SH-SY5Y (cell line): ENCODE data around the gene FBXW7.

ENCODE experiments used
- GATA2 ChIP-seq: IDR thresholded peaks from 2 replicates; pipeline ENCODE4 v1.6.1; 2011; ENCODE audit warnings: mild to moderate bottlenecking, low read depth, low read length
- GATA3 ChIP-seq: IDR thresholded peaks from 2 replicates; pipeline ENCODE4 v1.6.1; 2011; ENCODE audit warnings: low read depth, mild to moderate bottlenecking, low read length, moderate library complexity

The FBXW7 gene

DNA sequence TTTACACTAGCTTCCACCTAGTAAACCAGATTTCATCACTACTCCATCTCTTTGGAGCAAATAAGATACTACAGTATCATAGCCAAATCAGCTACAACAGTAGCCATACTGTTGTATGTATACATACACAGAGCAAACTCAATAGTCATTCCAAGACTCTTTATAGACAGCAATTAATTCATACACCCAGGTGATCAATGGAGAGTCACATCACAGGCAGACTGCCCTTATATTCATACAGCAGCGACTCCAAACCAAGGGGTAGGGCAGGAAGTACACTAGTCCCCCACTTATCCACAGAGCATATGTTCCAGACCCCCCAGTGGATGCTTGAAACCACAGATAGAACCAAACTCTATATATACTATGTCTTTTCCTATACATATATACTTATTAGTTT, 76.6 kb downstream of the FBXW7 start:
- no peak for TF ChIP-seq GATA2
- no peak for TF ChIP-seq GATA3

DNA sequence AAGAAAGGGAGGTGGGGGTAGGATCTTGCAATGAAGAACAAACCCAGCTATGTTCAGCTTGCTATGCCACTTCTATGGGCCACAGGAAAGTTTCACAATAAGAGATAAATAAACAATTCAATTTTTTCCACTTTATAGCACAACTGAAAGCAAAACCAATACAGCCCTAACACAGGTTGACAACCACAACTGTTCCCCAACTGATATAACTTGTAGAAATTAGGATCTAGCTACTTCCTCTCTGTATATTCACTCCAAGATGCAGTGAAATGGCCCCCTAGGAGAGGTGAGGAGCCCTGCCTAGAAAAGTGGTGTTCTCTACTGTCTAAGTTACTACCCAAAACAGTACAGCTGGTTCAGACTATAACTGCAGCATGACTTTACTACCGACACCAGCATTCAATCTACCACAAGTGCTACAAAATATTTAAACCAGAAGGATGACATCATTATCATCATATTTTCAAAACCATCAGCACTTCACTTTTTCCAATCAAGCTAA, 77.0 kb downstream of the FBXW7 start:
- no peak for TF ChIP-seq GATA2
- TF ChIP-seq GATA3, result no peak

DNA sequence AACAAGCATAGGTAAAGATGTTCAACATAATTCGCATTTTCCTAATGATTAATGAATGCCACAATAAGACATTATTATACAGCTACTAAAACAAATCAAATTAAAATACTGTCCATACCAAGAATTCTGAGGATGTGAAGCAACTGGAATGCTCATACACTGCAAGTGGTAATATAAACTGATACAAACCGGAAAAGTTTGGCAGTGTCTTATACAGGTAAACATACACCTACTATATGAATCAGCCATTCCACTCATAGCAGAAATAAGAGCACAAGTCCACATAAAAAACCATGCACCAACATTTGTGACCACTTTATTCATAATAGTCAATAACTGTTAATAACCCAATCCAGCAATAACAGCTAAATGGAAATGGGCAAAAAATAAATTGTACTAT, 79.3 kb downstream of the FBXW7 start:
- no peak for TF ChIP-seq GATA2
- TF ChIP-seq GATA3, result no peak

DNA sequence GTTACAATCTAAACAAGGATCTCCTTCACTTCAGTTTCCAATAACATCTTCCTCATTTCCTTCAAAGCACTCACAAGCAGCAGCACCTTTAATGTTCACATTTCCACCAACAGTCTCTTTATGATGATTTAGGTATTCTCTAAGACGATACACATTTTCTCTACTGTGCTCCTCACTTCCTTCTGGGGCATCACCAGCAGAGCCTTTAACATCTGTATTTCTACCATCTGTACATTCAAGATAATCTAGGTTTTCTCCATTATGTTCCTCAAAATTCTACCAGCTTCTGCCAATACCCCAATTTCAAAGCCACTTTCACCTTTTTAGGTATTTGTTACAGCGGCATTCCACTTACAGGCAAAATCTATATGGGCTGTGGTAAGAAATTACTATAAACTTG, 80.6 kb downstream of the FBXW7 start:
- no peak for TF ChIP-seq GATA3
- TF ChIP-seq GATA2, result no peak

DNA sequence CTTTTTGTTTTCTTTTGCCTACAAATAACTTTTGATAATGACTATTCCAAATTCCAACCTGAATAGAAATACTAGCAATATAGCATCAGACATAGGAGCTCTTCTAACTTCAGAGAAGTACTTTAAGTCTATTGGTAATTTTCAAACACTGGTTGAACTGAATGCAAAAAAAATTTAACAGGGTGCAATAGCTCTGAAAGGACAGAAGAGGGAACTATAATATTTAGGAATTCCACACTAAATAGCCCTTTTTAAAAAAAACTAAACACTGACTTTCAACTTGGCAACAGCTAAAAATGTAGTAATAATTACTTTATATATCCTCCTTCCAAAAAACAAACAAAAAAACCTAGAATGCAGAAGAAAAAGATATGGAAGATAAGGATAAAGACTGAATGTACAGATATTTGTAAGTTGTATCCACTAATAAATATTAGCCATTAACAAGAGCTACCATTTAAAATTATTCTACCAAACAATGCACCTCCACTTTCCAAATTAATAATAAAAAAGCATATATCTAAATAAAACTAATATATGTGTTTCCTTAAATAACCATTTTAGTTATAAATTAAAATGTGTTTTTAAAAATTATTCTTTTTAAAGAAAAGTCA, 81.4 kb downstream of the FBXW7 start:
- no peak for TF ChIP-seq GATA2
- TF ChIP-seq GATA3, result no peak

DNA sequence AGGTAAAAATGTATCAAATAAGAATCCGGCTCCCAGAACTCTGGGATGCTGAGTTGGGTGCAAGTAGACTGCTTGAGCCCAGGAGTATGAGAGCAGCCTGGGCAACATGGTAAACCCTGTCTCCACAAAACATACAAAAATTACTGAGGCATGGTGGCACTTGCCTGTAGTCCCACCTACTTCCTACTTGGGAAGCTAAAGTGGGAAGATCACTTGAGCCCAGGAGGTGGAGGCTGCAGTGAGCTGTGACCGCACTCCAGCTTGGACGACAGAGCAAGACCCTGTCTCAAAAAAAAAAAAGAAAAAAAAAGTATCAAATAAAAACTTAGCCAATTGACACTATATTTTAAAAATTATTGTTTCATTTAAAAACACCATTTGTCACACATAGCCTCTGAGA, 84.4 kb downstream of the FBXW7 start:
- TF ChIP-seq GATA3 (no peak), GATA2 (no peak)

DNA sequence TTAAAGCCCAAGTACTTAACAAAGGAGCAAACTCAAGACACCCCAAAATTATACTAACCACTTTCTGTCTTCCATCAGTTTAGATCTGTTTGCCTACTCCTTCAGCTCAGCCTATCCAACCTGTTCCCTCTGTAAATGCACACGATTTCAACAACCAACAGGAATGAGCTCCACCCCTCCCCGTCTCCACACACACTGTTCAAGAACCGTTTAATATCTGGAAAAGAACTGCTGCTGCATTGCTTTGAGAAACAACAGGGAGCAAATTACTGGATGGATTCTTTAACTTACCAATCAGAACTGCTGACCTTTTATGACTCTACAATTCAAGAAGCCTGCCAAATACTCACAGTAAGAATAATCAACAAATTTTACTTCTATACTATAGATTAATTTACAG, 87.0 kb downstream of the FBXW7 start:
- TF ChIP-seq GATA2, result no peak
- no peak for TF ChIP-seq GATA3

DNA sequence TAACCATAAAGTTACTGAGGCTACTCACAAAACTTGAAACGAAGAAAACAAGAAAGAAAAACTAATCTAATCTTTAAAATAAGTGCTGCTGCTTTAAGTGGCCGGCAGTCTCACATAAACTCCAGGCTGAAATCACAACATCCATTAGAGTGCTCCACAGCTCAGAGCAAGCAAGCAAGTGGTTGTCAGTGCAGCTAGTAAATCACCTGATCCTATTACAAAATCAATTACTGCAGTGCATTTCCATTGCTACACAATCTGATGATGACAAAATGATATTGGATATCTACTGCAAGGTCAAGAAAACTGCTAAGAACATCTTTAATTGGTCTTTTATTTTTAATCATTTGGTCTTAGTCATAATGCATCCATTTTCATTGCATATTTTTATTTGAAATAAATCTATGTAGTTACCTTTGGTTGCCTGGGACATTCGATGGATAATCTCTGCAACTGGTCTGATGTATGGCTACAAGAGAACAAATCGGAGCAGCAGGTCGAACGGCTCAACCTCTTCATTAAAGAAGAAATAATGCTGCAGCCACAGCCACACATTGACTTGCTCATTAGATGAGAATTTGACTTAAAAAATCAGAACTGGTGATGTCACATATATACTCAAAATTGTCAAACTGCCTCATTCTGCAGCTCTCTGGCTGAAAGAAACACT, 87.7 kb downstream of the FBXW7 start:
- TF ChIP-seq GATA3, result no peak
- TF ChIP-seq GATA2, result no peak

DNA sequence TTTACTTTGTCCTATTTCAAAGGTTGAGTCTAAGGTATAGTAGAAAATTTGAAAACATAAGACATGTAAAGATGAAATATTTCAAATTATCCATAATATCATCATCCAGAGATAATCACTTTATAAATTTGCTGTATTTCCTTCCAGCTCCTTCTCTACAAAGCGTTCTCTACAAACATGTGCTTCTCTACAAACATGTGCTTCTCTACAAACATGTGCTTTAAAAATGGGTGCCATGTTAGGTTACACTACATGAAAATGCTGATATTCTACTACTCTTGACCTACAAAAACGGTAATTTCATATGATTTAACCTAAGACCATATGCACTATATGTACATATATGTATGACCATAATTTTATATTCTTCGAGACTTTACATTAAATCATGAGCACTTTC, 92.0 kb downstream of the FBXW7 start:
- TF ChIP-seq GATA2, result no peak
- TF ChIP-seq GATA3, result no peak

DNA sequence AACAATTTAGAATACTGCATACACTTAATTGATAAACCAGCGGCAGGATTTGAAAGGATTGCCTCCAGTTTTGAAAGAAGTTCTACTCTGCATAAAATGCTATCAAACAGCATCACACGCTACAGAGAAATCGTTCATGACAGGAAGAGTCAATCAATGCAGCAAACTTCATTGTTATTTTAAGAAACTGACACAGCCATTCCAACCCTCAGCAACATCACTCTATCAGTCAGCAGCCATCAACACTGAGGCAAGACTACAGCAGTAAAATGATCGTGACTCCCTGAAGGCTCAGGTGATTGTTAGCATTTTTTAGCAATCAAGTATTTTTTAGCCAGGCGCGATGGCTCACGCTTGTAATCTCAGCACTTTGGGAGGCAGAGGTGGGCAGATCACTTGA, 98.3 kb downstream of the FBXW7 start:
- TF ChIP-seq GATA2 (no peak), GATA3 (no peak)

DNA sequence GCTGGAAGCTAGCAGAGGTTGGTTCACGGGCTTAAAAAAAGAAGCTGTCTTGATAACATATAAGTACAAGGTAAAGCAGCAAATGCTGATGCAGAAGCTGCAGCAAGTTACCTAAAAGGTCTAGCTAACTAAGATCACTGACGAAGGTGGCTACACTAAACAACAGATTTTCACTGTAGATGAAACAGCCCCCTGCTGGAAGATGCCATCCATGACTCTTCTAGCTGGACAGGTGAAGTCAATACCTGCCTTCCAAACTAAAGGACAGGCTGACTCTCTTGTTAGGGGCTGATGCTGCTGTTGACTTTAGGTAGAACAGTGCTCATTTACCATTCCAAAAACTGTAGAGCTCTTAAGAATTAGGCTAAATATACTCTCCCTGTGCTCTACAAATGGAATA, 99.5 kb downstream of the FBXW7 start:
- no peak for TF ChIP-seq GATA2
- TF ChIP-seq GATA3, result no peak

DNA sequence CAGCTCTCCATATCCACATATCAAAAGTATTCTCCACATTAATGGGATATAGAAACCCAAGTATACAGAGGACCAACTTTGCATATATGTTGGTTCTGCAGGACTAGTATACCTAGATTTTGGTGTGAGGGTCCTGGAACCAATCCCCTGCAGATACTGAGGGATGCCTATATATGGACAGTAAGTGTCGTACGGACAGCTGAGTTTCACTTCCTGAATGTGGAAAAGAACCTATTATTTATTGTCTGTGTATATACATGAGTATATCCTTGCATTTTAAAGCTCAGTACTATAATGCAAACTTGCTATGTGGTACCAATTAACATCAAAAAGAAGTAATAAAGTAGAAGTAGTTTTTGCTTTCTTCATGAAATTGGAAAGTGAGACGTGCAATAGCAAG, 101.9 kb downstream of the FBXW7 start:
- no peak for TF ChIP-seq GATA3
- no peak for TF ChIP-seq GATA2

DNA sequence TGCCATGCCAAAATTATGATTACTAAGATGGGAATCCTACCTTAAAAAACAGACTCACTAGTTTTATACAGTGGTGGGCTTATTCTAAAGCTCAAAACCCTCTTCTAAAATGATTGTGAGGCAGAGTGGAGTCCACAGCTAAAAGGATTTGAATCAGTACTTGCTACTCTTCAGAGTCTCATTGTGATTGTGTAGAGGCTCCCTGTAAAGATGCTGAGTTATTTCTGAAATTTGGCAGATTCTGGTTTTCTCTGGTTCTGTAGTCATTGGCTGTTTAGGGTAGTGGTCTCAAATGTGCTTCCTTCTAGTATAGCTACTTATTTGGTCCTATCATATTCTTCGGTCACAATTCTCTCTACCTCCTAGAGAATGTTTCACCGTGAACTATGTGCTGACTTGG, 104.1 kb downstream of the FBXW7 start:
- TF ChIP-seq GATA2 (no peak), GATA3 (no peak)

DNA sequence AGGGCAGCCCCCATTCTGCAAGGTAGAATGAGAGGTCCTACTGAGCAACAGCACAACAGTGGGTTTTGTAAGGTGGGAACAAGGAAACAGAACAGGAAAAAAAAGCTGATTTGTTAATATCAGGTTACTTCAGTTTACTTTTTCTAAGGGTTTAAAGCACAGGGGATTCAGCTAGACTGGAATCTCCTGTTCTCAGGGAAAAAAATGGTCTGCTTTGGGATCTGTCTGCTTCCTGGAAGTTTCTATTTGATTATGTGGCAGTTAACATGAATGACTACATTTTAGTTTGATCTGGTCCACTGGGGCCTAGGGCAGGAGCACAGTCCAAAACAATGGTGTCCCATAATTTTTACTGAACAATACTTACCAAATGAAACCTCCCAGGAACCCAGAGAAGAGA, 104.6 kb downstream of the FBXW7 start:
- no peak for TF ChIP-seq GATA3
- TF ChIP-seq GATA2, result no peak

DNA sequence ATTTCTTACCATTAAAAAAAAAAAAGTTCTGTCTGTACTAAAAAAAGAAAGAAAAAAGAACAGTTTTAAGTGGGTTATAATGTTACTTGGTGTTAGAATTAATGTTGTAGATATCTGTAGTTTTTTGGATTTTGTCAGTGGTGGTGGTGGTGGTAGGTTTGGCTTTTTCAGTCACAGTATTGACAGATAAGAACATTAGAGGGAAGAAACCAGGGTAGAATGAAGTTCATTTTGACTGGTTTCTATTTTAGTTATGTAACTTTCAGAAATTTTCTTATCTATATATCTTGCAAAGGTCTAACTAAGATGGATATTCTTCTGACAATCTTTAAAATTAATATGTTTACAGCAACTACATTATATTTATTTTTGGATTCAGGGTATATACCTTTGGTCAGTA, 105.4 kb downstream of the FBXW7 start:
- TF ChIP-seq GATA2, result no peak
- TF ChIP-seq GATA3, result no peak

DNA sequence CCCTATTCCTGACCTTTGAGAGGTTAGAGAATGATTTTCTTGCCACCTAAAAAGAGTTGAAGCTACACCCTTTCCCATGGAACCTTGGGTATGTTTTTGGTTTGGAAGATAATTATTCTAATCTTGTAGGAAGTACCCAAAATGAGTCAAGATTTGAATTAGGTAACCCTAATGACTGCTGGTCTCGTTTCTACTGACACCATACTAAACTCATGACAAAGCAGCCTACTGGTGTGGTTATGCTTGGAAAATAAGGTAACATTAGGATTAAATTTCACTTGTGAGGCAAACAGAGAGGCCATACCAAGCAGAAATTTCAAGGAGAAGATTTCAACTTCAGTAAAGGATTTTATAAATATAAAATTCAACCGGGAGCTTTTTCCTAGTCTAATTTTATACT, 107.9 kb downstream of the FBXW7 start:
- TF ChIP-seq GATA2 (no peak), GATA3 (no peak)

DNA sequence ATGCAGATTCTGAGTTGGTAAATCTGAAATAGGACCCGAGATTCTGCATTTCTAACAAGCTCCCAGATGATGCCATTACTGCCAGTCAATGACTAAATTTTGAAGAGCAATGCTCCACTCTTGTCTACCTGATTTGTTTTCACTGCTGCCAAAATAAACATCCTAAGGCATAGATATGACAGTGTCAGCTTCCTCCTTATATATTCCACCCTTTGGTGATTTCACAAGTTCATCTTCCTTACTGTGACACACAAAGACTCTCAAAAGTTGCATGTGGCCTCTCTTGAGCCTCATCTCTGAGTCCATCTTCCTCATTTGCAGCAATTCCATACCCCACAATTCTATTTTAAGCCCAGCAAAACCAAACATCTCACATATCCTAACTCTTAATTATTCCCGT, 110.9 kb downstream of the FBXW7 start:
- TF ChIP-seq GATA2, result no peak
- no peak for TF ChIP-seq GATA3
